Nephron (organoid): Measurements from ENCODE around the gene GSAP.
A peak's percentile ranks its signal among the peaks of the same experiment; 100 is the strongest.

Source experiments
- H3K27ac Mint-ChIP-seq, 3 experiments: 2 replicates each; pipeline ENCODE4 v1.8.0; 2020; ENCODE audit warnings: mixed read lengths in 3 of 3, mild to moderate bottlenecking in 2 of 3, moderate library complexity in 1 of 3
- H3K27me3 Mint-ChIP-seq: 2 replicates; pipeline ENCODE4 v1.8.0; 2021; ENCODE audit warnings: low read depth, mild to moderate bottlenecking, moderate library complexity, mixed read lengths
- H3K36me3 Mint-ChIP-seq: 2 replicates; pipeline ENCODE4 v1.8.0; 2020; ENCODE audit warnings: low read depth, mixed read lengths
- H3K4me1 Mint-ChIP-seq: 2 replicates; pipeline ENCODE4 v1.8.0; 2020; ENCODE audit warnings: mixed read lengths
- H3K4me3 Mint-ChIP-seq, 3 experiments: 2 replicates each; pipeline ENCODE4 v1.8.0; 2020; ENCODE audit warnings: mild to moderate bottlenecking in 3 of 3, mixed read lengths in 3 of 3, moderate library complexity in 2 of 3
- H3K9me3 Mint-ChIP-seq: 2 replicates; pipeline ENCODE4 v1.8.0; 2020; ENCODE audit warnings: mixed read lengths
- CTCF ChIP-seq, 3 experiments: fragments of 200-600 bp; sonication (generic); IDR thresholded peaks; one replicate each; pipeline ENCODE4 v1.5.0; 2021; ENCODE audit warnings: antibody characterized with exemption in 3 of 3; ENCODE audit not compliant: unreplicated experiment in 3 of 3

Gene GSAP

GRCh38 chr7:77288676-77289320, 127.4 kb downstream of the GSAP start:
- Mint-ChIP-seq H3K27ac (no peak overlapping the region), H3K4me3 (no peak overlapping the region)

GRCh38 chr7:77284616-77285015, 131.5 kb downstream of the GSAP start:
- Mint-ChIP-seq H3K27ac (no peak overlapping the region), H3K4me3 (no peak overlapping the region), H3K9me3 (no peaks in the 10 kb centered on the region), H3K27me3 (no peaks in the 10 kb centered on the region), H3K4me1 (peaks cover 24% of the 10 kb centered on the region), H3K36me3 (peaks cover 16% of the 10 kb centered on the region)
- TF ChIP-seq CTCF (IDR thresholded peaks at IDR 0.05; ENCODE audit: unreplicated experiment in 3 of 3): no peak

More at GRCh38 chr7:77288676-77289320, 127.4 kb downstream of the GSAP start:
- no peaks in the 10 kb centered on the region for H3K27me3 Mint-ChIP-seq
- H3K36me3 Mint-ChIP-seq: peaks cover 27% of the 10 kb centered on the region
- H3K9me3 Mint-ChIP-seq: no peaks in the 10 kb centered on the region
- TF ChIP-seq CTCF (IDR thresholded peaks at IDR 0.05; ENCODE audit: unreplicated experiment in 3 of 3): no peak
- peaks cover 6% of the 10 kb centered on the region for H3K4me1 Mint-ChIP-seq

- Mint-ChIP-seq H3K36me3 (peaks cover 10% of the 10 kb centered on the region), H3K4me1 (peaks cover 24% of the 10 kb centered on the region), H3K9me3 (no peaks in the 10 kb centered on the region), H3K27me3 (no peaks in the 10 kb centered on the region), H3K27ac (peak overlapping the region in 2 of 3 experiments; percentile 10 to 17), H3K4me3 (no peak overlapping the region)
- no peak for TF ChIP-seq CTCF (IDR thresholded peaks at IDR 0.05; ENCODE audit: unreplicated experiment in 3 of 3)
These were observed 132.1 kb downstream of the GSAP start for GRCh38 chr7:77284005-77284404.

GRCh38 chr7:77282897-77283296, 133.3 kb downstream of the GSAP start:
- Mint-ChIP-seq H3K27ac (peak overlapping the region in 2 of 3 experiments; percentile 44 to 64), H3K36me3 (peaks cover 8% of the 10 kb centered on the region), H3K4me3 (no peak overlapping the region), H3K27me3 (no peaks in the 10 kb centered on the region), H3K4me1 (peaks cover 24% of the 10 kb centered on the region), H3K9me3 (no peaks in the 10 kb centered on the region)
- no peak for TF ChIP-seq CTCF (IDR thresholded peaks at IDR 0.05; ENCODE audit: unreplicated experiment in 3 of 3)

- Mint-ChIP-seq H3K4me1 (peaks cover 24% of the 10 kb centered on the region), H3K9me3 (no peaks in the 10 kb centered on the region), H3K36me3 (peaks cover 2% of the 10 kb centered on the region), H3K27me3 (no peaks in the 10 kb centered on the region), H3K4me3 (no peak overlapping the region), H3K27ac (peak overlapping the region in 2 of 3 experiments; percentile 54 to 64)
- TF ChIP-seq CTCF (IDR thresholded peaks at IDR 0.05; ENCODE audit: unreplicated experiment in 3 of 3): no peak
These were observed 134.2 kb downstream of the GSAP start for GRCh38 chr7:77281780-77282478.
